GM21786 (cell line): Measurements from ENCODE around the gene MICU2.

Experiments used
- ATAC-seq: cut with Tn5 transposase; IDR thresholded peaks from one replicate; pipeline ENCODE4 v1.9.1; 2021; ENCODE audit not compliant: unreplicated experiment

The MICU2 gene

DNA sequence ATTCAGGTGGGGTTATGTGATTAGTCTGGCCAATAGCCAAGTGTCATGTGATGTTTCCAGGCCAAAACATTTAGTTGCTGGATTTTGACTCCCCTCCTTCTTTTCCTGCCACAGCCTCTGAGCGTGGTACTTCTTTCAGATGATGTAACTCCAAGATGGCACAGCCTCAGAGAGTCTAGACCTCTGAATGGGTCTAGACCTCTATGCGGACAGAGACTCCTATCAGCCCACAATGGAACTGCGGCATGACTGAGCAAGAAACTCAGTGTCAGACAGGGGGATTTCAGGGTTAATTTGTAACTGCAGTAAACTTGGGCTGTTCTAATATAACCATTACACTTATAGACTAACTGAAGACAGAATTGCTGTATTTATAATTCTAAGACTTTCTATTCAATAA is 102.3 kb downstream of the MICU2 start:
- ATAC-seq: no peak

- ATAC-seq: no peak
These were observed 117.6 kb downstream of the MICU2 start for GRCh38 chr13:21486322-21486721.

DNA sequence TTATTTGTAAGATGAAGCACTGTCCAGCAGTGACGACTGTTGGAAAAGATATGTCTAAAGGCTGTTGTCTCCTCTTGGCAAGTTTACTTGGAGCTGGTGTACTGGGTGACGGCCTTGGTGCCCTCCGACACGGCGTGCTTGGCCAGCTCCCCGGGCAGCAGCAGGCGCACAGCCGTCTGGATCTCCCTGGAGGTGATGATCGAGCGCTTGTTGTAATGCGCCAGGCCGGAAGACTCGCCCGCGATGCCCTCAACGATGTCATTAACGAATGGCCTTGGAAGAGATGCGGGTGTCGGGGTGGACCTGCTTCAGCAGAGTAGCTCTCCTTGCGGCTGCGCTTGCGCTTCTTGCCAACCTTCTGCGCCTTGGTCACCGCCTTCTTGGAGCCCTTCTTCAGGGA is 120.2 kb downstream of the MICU2 start:
- no peak for ATAC-seq

GRCh38 chr13:21481359-21481758 is 122.6 kb downstream of the MICU2 start:
- ATAC-seq: no peak

DNA sequence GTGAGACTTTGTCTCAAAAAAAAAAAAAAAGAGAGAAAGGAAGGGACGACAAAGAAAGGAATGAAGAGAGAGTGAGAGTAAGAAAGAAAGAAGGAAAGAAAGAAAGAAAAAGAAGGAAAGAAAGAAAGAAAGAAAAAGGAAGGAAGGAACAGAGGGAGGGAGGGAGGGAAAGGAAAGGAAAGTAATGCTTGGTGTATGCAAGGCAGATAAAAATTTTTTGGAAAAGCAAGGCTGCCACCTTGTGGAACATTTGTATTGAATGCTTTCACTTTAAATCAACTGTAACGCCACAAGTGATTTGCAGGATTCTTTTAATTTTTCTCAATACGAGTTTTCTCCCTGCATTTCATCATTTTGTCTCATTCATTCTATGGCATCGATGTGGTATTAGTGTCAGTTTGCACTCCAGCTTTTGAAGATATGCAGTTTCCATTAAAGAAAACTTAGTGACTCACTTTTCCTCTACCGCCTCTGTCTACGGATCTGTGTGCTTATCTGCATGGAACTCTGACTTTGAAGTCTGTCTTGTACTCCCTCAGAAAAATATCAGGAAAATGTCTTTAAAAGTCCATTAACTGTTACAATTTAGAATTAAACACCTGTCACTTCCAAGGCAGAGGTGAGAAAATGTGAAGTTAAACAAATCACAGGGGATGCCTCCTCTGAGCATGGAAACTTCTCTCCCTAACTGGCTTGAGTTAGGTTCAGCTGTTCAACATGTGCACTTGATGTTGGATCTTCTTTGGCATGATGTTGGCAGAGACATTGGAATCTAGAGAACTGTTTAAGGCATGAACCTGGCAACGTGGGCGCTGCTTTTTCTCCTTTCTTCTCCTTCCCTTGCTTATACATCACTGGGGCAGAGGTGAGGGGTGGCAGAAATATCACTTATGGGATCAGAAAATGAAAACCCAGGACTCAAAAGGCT is 124.8 kb downstream of the MICU2 start:
- no peak for ATAC-seq

DNA sequence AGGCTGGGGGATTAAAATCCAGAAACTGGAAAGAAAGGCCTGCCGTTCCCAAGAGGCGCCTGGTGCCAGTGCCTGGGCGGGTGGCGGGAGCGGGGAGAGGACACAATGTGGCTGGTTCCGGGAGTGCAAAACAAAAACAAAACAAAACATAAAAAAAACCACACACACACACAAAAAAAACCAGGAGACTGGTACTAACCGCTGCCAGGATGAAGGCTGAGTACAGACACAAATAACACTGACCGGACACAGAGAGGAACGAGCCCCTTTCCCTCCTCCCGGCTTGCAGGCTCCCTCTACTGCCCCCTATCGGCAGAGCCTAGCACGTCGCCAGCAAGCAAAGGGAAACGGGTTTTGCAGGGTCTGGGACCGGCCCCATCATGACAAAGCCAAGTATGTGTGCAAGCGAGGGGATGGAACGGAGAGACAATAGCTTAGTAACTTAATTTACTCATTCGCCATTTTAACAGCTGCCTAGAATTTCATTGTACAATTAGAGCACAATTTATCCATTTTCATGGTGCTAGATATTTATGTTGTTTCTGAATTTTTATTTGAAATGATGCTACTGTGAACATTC is 127.0 kb downstream of the MICU2 start:
- peak; percentile 88 for ATAC-seq

DNA sequence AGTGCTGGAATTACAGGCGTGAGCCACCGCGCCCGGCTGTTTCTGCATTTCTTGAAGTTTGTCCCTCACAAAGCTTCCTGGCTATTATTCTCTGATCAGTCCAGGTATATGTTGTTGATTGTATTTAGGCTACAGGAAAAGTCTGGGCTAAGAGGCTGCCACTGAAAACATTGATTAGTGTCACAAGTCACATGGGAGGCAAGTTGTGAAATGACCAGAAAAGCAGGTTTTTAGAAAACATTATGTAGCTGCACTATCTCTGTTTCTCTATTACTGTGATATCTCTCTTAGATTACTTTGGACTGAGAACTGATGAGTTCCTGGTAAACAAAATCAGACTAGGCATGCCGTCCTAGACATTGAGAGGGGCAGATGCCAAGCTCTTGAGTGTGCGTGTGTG is 128.9 kb downstream of the MICU2 start:
- ATAC-seq: no peak

GRCh38 chr13:21470785-21471184 is 133.2 kb downstream of the MICU2 start:
- ATAC-seq: no peak

DNA sequence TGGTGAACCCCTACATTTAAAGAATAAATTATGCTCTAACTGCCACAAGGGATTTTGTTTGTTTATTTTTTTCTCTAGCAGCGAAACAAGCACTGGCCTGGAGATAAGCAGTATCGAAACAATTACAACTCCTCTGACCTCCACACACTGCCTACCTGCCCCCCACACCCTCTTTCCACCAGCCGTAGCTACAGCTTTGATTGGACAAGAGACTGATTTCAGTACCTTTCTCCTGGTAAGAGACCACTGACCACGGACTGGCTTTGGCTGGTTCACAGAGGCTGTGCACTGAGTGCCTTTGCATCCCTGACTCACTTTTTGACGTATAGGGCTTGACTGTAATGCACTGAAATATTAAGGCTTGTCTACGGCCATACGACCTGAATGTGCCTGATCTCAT is 137.4 kb downstream of the MICU2 start:
- ATAC-seq: no peak

- ATAC-seq: no peak
These were observed 138.2 kb downstream of the MICU2 start for GRCh38 chr13:21465710-21466160.

DNA sequence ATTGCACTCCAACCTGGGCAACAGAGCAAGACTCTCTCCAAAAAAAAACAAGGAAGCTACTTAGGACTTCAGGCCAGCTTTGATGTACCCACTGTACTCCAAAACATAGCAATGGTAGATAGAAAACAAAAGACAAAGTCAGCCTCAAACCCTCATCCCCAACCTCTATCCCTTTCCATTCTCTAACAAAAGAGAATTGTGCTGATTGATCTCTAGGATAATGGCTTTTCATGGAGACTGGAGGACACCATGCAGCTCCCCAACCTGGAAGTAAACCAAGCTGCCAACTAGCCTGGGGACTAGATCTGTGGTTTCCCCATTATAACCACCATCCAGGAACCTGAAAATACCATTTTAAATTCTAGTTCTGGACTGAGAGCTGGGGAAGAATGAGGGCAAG is 140.5 kb downstream of the MICU2 start:
- no peak for ATAC-seq

- ATAC-seq: no peak
These were observed 142.8 kb downstream of the MICU2 start for GRCh38 chr13:21461131-21461530.

DNA sequence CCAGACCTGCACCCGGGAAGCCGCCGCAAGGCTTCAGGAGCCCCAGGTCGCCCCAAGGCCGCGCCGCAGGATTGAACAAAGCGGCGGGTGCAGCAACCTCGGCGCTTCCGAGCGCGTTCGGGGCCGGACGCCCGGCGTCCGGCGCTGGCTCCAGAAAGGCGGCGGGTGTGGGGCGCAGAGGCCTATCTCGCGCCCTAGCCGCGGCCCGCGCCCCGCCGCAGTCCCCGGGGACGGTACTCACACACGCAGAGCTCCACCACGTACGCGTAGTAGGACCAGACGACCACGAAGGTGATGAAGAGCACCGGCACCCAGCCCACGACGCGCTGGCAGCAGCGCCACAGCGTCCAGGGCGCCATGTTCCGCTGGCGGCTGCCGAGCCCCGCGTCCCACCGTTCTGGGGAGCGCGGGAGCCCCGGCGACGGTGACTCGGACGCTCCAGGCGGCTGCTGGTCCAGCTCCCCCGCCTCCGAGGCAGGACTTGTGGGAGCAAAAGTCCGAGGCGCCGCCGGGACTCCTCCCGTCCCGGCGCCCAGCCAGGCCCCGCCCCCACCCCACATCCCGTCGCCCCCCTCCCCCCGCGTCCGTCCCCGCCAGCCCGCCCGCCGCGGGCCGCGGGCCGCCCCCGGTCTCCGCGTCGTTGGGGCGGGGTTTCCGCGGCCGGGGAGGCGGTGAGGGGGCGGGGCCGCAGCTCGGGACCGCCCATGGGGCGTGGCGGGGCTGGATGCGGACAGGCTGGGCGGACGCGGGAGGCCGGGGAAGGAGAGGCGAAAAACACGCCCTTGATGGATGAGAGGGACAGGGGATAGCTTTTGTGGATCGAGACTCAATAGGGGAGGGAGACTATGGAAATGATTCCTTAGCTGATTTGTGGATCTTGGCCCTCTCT is 144.9 kb downstream of the MICU2 start, which contains the start of gene ZDHHC20:
TSS of gene ZDHHC20 (minus strand) at position 491 of the 889 bp plus-strand sequence. CDS start at position 359, 132 bp downstream.
- ATAC-seq: peak; percentile 75

- peak; percentile 41 for ATAC-seq
These were observed 145.5 kb downstream of the MICU2 start for GRCh38 chr13:21458451-21458812.

GRCh38 chr13:21453387-21454081 is 150.4 kb downstream of the MICU2 start:
- no peak for ATAC-seq

DNA sequence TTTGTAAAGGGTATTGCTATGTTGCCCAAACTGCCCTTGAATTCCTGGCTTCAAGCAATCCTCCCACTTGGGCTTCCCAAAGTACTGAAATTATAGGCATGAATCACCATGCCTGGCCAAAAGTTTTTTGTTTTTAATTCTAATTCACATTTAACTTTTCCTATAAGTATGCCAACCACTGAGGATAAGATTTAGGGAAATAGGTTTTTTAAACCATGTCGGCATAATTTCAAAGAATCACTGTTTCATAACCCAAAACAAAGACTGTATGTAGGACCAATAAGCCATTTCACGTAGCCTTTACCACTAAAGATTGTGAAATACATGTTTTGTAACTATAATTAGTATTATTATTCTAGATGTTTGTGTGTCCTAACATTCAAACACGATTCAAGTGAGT is 153.0 kb downstream of the MICU2 start:
- no peak for ATAC-seq

DNA sequence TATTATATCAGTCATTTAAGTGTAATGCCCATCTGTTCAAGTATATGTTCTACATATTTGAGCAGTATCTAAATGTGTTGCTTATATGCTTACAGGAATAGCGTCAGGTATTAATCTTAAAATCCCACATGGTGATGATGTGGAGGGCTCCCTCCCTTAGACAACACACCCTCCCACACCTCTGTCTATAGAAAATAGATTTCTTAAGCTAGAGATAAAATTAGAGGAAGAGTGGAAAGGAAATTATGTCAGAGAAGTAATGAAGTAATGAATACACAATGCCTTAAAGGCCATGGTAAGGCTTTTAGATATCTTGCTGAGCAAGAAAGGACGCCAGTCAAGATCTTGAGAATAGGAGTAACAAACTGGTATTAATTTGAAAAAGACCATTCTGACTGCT is 157.3 kb downstream of the MICU2 start:
- ATAC-seq: no peak

GRCh38 chr13:21445759-21446158 is 158.2 kb downstream of the MICU2 start:
- ATAC-seq: no peak

DNA sequence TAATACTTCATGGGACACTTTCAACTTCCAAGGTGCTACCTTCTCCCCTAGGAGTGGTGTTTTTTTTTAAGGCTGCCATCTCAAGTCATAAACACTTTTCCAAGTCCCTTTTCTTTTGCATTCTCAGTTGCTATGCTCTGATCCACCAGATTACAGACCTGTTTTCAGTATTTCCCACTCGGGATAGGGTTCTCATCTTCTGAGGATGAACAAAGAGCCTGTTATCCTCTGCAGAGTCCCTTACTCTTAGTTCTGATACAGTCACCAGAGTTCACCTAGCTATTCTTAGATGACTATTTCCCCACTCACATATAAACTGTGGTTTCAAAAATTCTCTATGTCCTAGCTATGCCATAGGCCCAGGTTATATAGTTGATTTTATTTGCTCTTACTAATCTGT is 160.8 kb downstream of the MICU2 start:
- ATAC-seq: no peak
